K562 (cell line): ENCODE results near the gene UBA1. TPM values are rescaled to one million over a fixed set of nuclear protein-coding genes. Genes with fewer than 3 reads are reported as not detected.

Experiments used
- ATAC-seq: fragments of 200-7000 bp; cut with Tn5 transposase; 3 replicates; pipeline ENCODE4 v1.9.1; 2020; ENCODE audit warnings: moderate library complexity
- BruUV-seq: library from RNA; stranded (reverse); fragments of 400-500 nt; replicated peaks from 2 replicates; lab custom pipeline; 2021; lab: Mats Ljungman, UMichigan
- CTCF ChIA-PET: fragments of 300-600 bp; formaldehyde crosslinking; extraction: SDS; loops from one replicate; lab custom pipeline; 2021; ENCODE audit warnings: low intra/inter-chr PET ratio; lab: Yijun Ruan, JAX
- POLR2A ChIA-PET: fragments of 300-600, 350-650 bp; sonication (Branson Sonifier 250); formaldehyde crosslinking; extraction: SDS; loops from one replicate; lab custom pipeline; 2021; ENCODE audit warnings: antibody characterized with exemption, inconsistent platforms; lab: Yijun Ruan, JAX
- DNase-seq, 4 experiments: peaks; one replicate each; pipeline versions ENCODE4 v3.0.0 to v3.0.0-alpha.2; 2011 to 2018; ENCODE audit warnings: low spot score in 3 of 4, mixed read lengths in 3 of 4; ENCODE audit errors: extremely low read depth in 1 of 4
- FAIRE-seq: peaks from 2 replicates; lab custom pipeline; 2011; peaks lifted over from hg19 to GRCh38; lab: Jason Lieb, UNC
- H2AFZ ChIP-seq: 2 replicates; pipeline ENCODE4 v1.6.0; 2011; ENCODE audit warnings: low read depth, low read length, control low read depth, inconsistent platforms
- H3K27ac ChIP-seq: fragments of 200-600 bp; 3 replicates; pipeline ENCODE4 v1.8.0; 2011; ENCODE audit warnings: low read depth, mild to moderate bottlenecking, control low read depth, inconsistent platforms, low read length, moderate library complexity, mixed read lengths; ENCODE audit errors: extremely low read depth
- H3K27me3 ChIP-seq, 2 experiments: fragments of 300-600 bp in 1 of 2; 2 replicates in 1 of 2; 3 replicates in 1 of 2; pipeline versions ENCODE4 v1.6.0 to v1.8.0; 2011; ENCODE audit warnings: inconsistent platforms in 2 of 2, low read length in 2 of 2, mild to moderate bottlenecking in 1 of 2, mixed read lengths in 1 of 2, moderate library complexity in 1 of 2; ENCODE audit not compliant: control insufficient read depth in 2 of 2, insufficient read depth in 2 of 2
- H3K36me3 ChIP-seq: fragments of 300-600 bp; 3 replicates; pipeline ENCODE4 v1.8.0; 2011; ENCODE audit warnings: mild to moderate bottlenecking, low read length, inconsistent platforms; ENCODE audit not compliant: control insufficient read depth, insufficient read depth
- H3K4me1 ChIP-seq, 2 experiments: fragments of 200-600 bp in 1 of 2; replicated peaks in 1 of 2; 2 replicates in 1 of 2; 3 replicates in 1 of 2; pipeline versions ENCODE4 v1.5.1 to v1.8.0; 2011; ENCODE audit warnings: inconsistent platforms in 2 of 2, low read length in 2 of 2, mild to moderate bottlenecking in 1 of 2, mixed read lengths in 1 of 2, moderate library complexity in 1 of 2; ENCODE audit not compliant: control insufficient read depth in 2 of 2, insufficient read depth in 2 of 2
- H3K4me2 ChIP-seq: 2 replicates; pipeline ENCODE4 v1.6.1; 2011; ENCODE audit warnings: low read length, control low read depth, inconsistent platforms, mixed read lengths; ENCODE audit not compliant: insufficient read depth
- H3K4me3 ChIP-seq: fragments of 200-600 bp; sonication (generic), shearing (Covaris generic); 2 replicates; pipeline ENCODE4 v1.5.1; 2016; ENCODE audit warnings: control low read depth, inconsistent platforms
- H3K79me2 ChIP-seq: fragments of 200-600 bp; 3 replicates; pipeline ENCODE4 v1.8.0; 2011; ENCODE audit warnings: low read length, inconsistent platforms; ENCODE audit not compliant: control insufficient read depth, insufficient read depth
- H3K9ac ChIP-seq, 2 experiments: 2 replicates each; pipeline versions ENCODE4 v1.6.0 to v1.6.1; 2011; ENCODE audit warnings: low read depth in 2 of 2, low read length in 2 of 2, control low read depth in 1 of 2, inconsistent platforms in 1 of 2, mild to moderate bottlenecking in 1 of 2, mixed read lengths in 1 of 2; ENCODE audit not compliant: insufficient read depth in 1 of 2
- H3K9me1 ChIP-seq: one replicate; pipeline ENCODE4 v1.6.0; 2011; ENCODE audit warnings: inconsistent platforms, mild to moderate bottlenecking, low read length, moderate library complexity; ENCODE audit not compliant: control insufficient read depth, insufficient read depth
- H3K9me3 ChIP-seq: replicated peaks from 2 replicates; pipeline ENCODE4 v1.5.1; 2011; ENCODE audit warnings: low read depth, low read length, inconsistent platforms; ENCODE audit not compliant: control insufficient read depth, insufficient read depth
- H4K20me1 ChIP-seq: replicated peaks from 2 replicates; pipeline ENCODE4 v1.6.1; 2011; ENCODE audit warnings: low read length, inconsistent platforms, mixed read lengths; ENCODE audit not compliant: control insufficient read depth, insufficient read depth
- FOXK2 ChIP-seq, 2 experiments: fragments of 450-650 bp; IDR thresholded peaks in 1 of 2; conservative IDR thresholded peaks in 1 of 2; 2 replicates each; pipeline ENCODE4 v1.6.1; 2016; ENCODE audit warnings: low read depth in 2 of 2, mild to moderate bottlenecking in 1 of 2
- HIVEP1 ChIP-seq: fragments of 250-450 bp; sonication (Bioruptor Pico); IDR thresholded peaks from 2 replicates; pipeline ENCODE4 v1.4.0; 2020; ENCODE audit warnings: mild to moderate bottlenecking
- HNRNPLL ChIP-seq: fragments of 200-400 bp; formaldehyde crosslinking; IDR thresholded peaks from 2 replicates; pipeline ENCODE4 v1.6.1; 2017; ENCODE audit warnings: low read length, low read depth, mild to moderate bottlenecking; ENCODE audit not compliant: poor library complexity, severe bottlenecking
- JUND ChIP-seq, 2 experiments: IDR thresholded peaks; 2 replicates in 1 of 2; 3 replicates in 1 of 2; pipeline ENCODE4 v1.6.1; 2011; ENCODE audit warnings: borderline replicate concordance in 2 of 2, low read depth in 2 of 2, low read length in 2 of 2, improper control_type of control experiment in 1 of 2, missing biosample characterization in 1 of 2, missing genetic modification characterization in 1 of 2, missing genetic modification reagents in 1 of 2
- KLF1 ChIP-seq: fragments of 450-650 bp; IDR thresholded peaks from 2 replicates; pipeline ENCODE4 v1.6.1; 2016; ENCODE audit warnings: missing genetic modification characterization, missing compliant biosample characterization
- MEF2A ChIP-seq: IDR thresholded peaks from 2 replicates; pipeline ENCODE4 v1.6.1; 2011; ENCODE audit warnings: low read depth, mild to moderate bottlenecking, low read length, moderate library complexity; ENCODE audit not compliant: control insufficient read depth
- NFRKB ChIP-seq: fragments of 450-650 bp; IDR thresholded peaks from 2 replicates; pipeline ENCODE4 v1.6.1; 2016; ENCODE audit warnings: low read depth
- POLR3A ChIP-seq: IDR thresholded peaks from 2 replicates; pipeline ENCODE4 v1.6.1; 2011; ENCODE audit warnings: borderline replicate concordance, mild to moderate bottlenecking, moderate library complexity; ENCODE audit not compliant: insufficient read length, insufficient read depth; ENCODE audit errors: extremely low read depth
- RHOXF2B ChIP-seq: fragments of 250-450 bp; sonication (Bioruptor Pico); conservative IDR thresholded peaks from 2 replicates; pipeline ENCODE4 v1.5.1; 2021
- RNF2 ChIP-seq: sonication (generic); IDR thresholded peaks from 2 replicates; pipeline ENCODE4 v1.6.1; 2016
- SETDB1 ChIP-seq: IDR thresholded peaks from one replicate; pipeline ENCODE4 v1.6.1; 2012; ENCODE audit warnings: low read length, control low read depth, inconsistent platforms
- SMARCA5 ChIP-seq: fragments of 450-650 bp; IDR thresholded peaks from 2 replicates; pipeline ENCODE4 v1.6.1; 2016
- SP1 ChIP-seq: sonication (generic); formaldehyde crosslinking; IDR thresholded peaks from 2 replicates; pipeline ENCODE4 v1.8.1; 2022; ENCODE audit warnings: mild to moderate bottlenecking, missing genetic modification reagents
- SRSF3 ChIP-seq: fragments of 200-400 bp; formaldehyde crosslinking; IDR thresholded peaks from 2 replicates; pipeline ENCODE4 v1.6.1; 2016; ENCODE audit warnings: mild to moderate bottlenecking, low read length, moderate library complexity; ENCODE audit not compliant: insufficient read depth
- ZNF184 ChIP-seq: sonication (generic); formaldehyde crosslinking; IDR thresholded peaks from 2 replicates; pipeline ENCODE4 v1.5.0; 2020; ENCODE audit warnings: missing genetic modification reagents
- ZNF263 ChIP-seq: sonication (generic); formaldehyde crosslinking; IDR thresholded peaks from 2 replicates; pipeline ENCODE4 v1.8.0; 2022; ENCODE audit warnings: mild to moderate bottlenecking, missing genetic modification reagents, borderline replicate concordance
- ZNF311 ChIP-seq: fragments of 250-450 bp; sonication (Bioruptor Pico); IDR thresholded peaks from 2 replicates; pipeline ENCODE4 v1.4.0; 2020; ENCODE audit warnings: mild to moderate bottlenecking, moderate library complexity
- WGBS: fragments of 100-300 bp; shearing (Covaris generic); methylation state at CpG from one replicate; pipeline ENCODE4 v1.1.6; 2016; ENCODE audit warnings: low coverage, mixed read lengths; ENCODE audit not compliant: insufficient coverage; ENCODE audit errors: missing lambda C conversion rate; 5-methylcytosine and 5-hydroxymethylcytosine counted together
- in situ Hi-C: fragments of 300-500 bp; cut with MboI; formaldehyde crosslinking; loops from 4 replicates; pipeline ENCODE4 v1.15.0; 2018; ENCODE audit warnings: inconsistent platforms, mixed read lengths
- intact Hi-C: fragments of 100-400 bp; cut with micrococcal nuclease; formaldehyde crosslinking; loops from 2 replicates; pipeline ENCODE4 v1.14.2; 2022
- polyA plus RNA-seq, 8 experiments: library from polyadenylated mRNA; depleted of rRNA in 4 of 8; stranded (reverse) in 5 of 8; unstranded in 3 of 8; fragments of >200 nt; fragmentation: Nextera tagmentation in 2 of 8; fragmentation: Illumina TruSeq in 1 of 8; extraction: Ambion mirVana in 2 of 8; extraction: Trizol in 1 of 8; gene quantifications; 2 replicates each; pipeline versions ENCODE4 v1.2.1 to v1.2.3, GENCODE V29; 2011 to 2014; ENCODE audit warnings: inconsistent platforms in 1 of 8, missing spikeins in 1 of 8
- total RNA-seq, 7 experiments: library from RNA; depleted of rRNA in 6 of 7; stranded (reverse); fragments of >200 nt in 6 of 7; fragmentation: Illumina TruSeq in 2 of 7; extraction: Trizol in 2 of 7; gene quantifications; 2 replicates each; pipeline versions ENCODE4 v1.2.1 to v1.2.3, GENCODE V29; 2011 to 2021; ENCODE audit warnings: low replicate concordance in 1 of 7

UBA1 gene
- total and polyA plus RNA-seq, 9 of the 15 experiments (the other 6 are each of a cell fraction or from before 2014, with no cell fraction given), result 32.0 to 174 (median 93.6) TPM

DNA sequence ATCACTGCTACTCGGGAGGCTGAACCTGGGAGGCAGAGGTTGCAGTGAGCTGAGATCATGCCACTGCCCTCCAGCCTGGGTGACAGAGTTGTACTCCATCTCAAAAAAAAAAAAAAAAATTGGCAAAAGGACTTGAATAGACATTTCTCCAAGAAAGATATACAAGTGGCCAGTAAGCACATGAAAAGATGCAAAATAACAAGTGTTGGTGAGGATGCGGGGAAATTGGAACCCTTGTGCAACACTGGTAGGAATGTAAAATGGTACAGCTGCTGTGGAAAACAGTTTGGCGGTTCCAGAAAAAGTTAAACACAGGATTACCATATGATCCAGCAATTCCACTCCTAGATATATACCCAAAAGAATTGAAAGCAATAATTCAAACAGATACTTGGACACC, 29.2 kb upstream of the UBA1 start:
- Histone ChIP-seq H3K36me3 (peaks cover 24% of the 10 kb centered on the region; the same call in 1 of the 3 replicates), H2AFZ (no peak overlapping the region), H3K79me2 (peaks cover 33% of the 10 kb centered on the region), H3K4me3 (no peak overlapping the region), H3K4me1 (no peaks in the 10 kb centered on the region; a peak in 1 of 5 replicates), H3K9me1 (no peaks in the 10 kb centered on the region), H3K4me2 (no peak overlapping the region), H3K27ac (no peak overlapping the region), H4K20me1 (no peaks in the 10 kb centered on the region), H3K9me3 (no peaks in the 10 kb centered on the region), H3K9ac (no peak overlapping the region), H3K27me3 (no peaks in the 10 kb centered on the region)
- FAIRE-seq (no peak), ATAC-seq (no peak), DNase-seq (no peak)
- ChIA-PET CTCF (no interaction called here), POLR2A (no interaction called here)
- intact Hi-C loops, result no loop called here
- WGBS, result 98% methylated on average over 3 of the region's 3 CpGs
- BruUV-seq, result no TSS peak
- in situ Hi-C loops, result no loop called here
- no peak for TF ChIP-seq MEF2A
- peak; percentile 77 for TF ChIP-seq ZNF184

DNA sequence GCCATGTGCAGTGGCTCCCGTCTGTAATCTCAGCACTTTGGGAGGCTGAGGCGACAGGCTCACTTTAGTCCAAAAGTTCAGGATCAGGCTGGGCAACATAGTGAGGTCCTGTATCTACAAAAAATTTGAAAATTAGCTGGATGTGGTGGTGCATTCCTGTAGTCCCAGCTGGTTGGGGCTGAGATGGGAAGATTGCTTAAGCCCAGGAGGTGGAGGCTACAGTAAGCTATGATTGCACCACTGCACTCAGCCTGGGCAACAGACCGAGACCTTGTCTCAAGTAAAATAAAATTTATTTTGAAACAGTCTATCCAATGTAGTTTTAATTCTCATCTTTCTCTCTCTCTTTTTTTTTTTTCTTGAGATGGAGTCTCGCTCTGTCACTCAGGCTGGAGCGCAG, 27.5 kb upstream of the UBA1 start:
- ATAC-seq, result no peak
- no peak for FAIRE-seq
- Histone ChIP-seq H2AFZ (no peak overlapping the region), H3K36me3 (peaks cover 36% of the 10 kb centered on the region; the same call in 1 of the 3 replicates), H3K4me3 (no peak overlapping the region), H4K20me1 (no peaks in the 10 kb centered on the region; the same call in 1 of the 2 replicates), H3K9ac (no peak overlapping the region), H3K9me3 (no peaks in the 10 kb centered on the region), H3K4me1 (no peaks in the 10 kb centered on the region; a peak in 1 of 5 replicates), H3K27ac (no peak overlapping the region), H3K9me1 (no peaks in the 10 kb centered on the region), H3K79me2 (peaks cover 24% of the 10 kb centered on the region), H3K27me3 (no peaks in the 10 kb centered on the region), H3K4me2 (no peak overlapping the region)
- in situ Hi-C loops, result no loop called here
- intact Hi-C loops, result no loop called here
- BruUV-seq, result no TSS peak
- POLR2A ChIA-PET, result interaction anchor here (0.7 kb wide), 1 partner anchor 910 kb away, joined by 3 read pairs; no protein-coding TSS in a partner anchor
- WGBS, result 93% methylated on average over 4 of the region's 5 CpGs
- DNase-seq, result no peak
- CTCF ChIA-PET, result no interaction called here
- TF ChIP-seq FOXK2 (conservative IDR thresholded peaks at IDR 0.05 in 1 of 2, IDR thresholded peaks at IDR 0.05 in 1 of 2; ENCODE audit: low read depth in 2 of 2) (no peak), RNF2 (no peak), JUND (IDR thresholded peaks at IDR 0.05; ENCODE audit: borderline replicate concordance, low read depth, low read length) (no peak), JUND (tag; IDR thresholded peaks at IDR 0.05; ENCODE audit: borderline replicate concordance, low read depth, low read length) (no peak), POLR3A (no peak), HIVEP1 (no peak), NFRKB (no peak), SETDB1 (no peak), ZNF184 (no peak), RHOXF2B (no peak), SP1 (CRISPR knock-in tag) (no peak), ZNF263 (CRISPR knock-in tag) (no peak), ZNF311 (CRISPR knock-in tag) (no peak), KLF1 (tag) (no peak), SMARCA5 (no peak), HNRNPLL (no peak), SRSF3 (no peak)
